Panc1 (cell line): Measurements from ENCODE around the gene FLVCR2.

Source experiments
- CTCF ChIP-seq: fragments of 450-650 bp; IDR thresholded peaks from 2 replicates; pipeline ENCODE4 v1.5.1; 2017; ENCODE audit warnings: mild to moderate bottlenecking
- POLR2AphosphoS5 ChIP-seq: IDR thresholded peaks from 2 replicates; pipeline ENCODE4 v1.6.1; 2012; ENCODE audit warnings: mild to moderate bottlenecking, low read depth, low read length, moderate library complexity
- TCF7L2 ChIP-seq: IDR thresholded peaks from 2 replicates; pipeline ENCODE4 v1.6.1; 2011; ENCODE audit warnings: mild to moderate bottlenecking, low read depth, low read length, inconsistent platforms

- no peak for TF ChIP-seq CTCF
- TF ChIP-seq POLR2AphosphoS5: peak; percentile 83
- TF ChIP-seq TCF7L2: peak; percentile 99
These were observed 69.8 kb downstream of the FLVCR2 start for GRCh38 chr14:75648066-75648838.
